Measurements from ENCODE around the gene HDAC7. TPM values are rescaled to one million over a fixed set of nuclear protein-coding genes. Genes with fewer than 3 reads are reported as not detected.

The HDAC7 gene
- total RNA-seq, 2 donors from 2014 or later, result 39.5 to 67.7 TPM

- Histone ChIP-seq H3K36me3 (no peaks in the 10 kb centered on the region), H3K4me3 (no peak overlapping the region), H3K27me3 (replicated peaks; ENCODE audit: insufficient read depth) (no peaks in the 10 kb centered on the region), H3K27ac (no peak overlapping the region), H3K4me1 (replicated peaks) (no peaks in the 10 kb centered on the region), H3K9me3 (no peaks in the 10 kb centered on the region)
- no peak for DNase-seq (ENCODE audit: low spot score)
- TF ChIP-seq CTCF (IDR thresholded peaks at IDR 0.05), result no peak
- no peak for TF ChIP-seq POLR2AphosphoS5 (IDR thresholded peaks at IDR 0.05)
- TF ChIP-seq POLR2A (IDR thresholded peaks at IDR 0.05), result no peak
- intact Hi-C loops (cut with DNase I), result no loop called here
- 87% methylated on average over 2 of the region's 2 CpGs for WGBS
Observed at GRCh38 chr12:47855502-47855901, 35.8 kb upstream of the HDAC7 start.

DNA sequence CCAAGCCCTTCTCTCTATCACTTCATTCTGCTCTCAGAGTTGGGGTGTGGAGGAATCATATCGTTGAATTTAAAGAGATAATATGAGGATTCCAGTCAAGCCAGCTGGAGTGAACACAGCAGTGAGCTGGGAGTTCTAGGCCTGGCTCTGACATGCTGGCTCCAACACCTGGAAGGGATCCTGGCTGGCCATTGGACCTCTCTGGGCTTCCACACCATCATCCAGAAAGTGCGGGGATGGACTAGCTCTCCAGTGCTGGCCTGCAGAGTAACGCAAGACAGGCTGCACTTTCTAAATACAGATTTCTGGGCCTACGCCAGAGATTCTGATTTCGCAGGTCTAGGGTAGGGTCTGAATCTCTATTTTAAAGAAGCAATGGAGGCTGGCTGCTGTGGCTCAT, 34.8 kb upstream of the HDAC7 start:
- H3K4me1 ChIP-seq (replicated peaks), result no peaks in the 10 kb centered on the region
- WGBS, result 97% methylated on average over 5 of the region's 5 CpGs

DNA sequence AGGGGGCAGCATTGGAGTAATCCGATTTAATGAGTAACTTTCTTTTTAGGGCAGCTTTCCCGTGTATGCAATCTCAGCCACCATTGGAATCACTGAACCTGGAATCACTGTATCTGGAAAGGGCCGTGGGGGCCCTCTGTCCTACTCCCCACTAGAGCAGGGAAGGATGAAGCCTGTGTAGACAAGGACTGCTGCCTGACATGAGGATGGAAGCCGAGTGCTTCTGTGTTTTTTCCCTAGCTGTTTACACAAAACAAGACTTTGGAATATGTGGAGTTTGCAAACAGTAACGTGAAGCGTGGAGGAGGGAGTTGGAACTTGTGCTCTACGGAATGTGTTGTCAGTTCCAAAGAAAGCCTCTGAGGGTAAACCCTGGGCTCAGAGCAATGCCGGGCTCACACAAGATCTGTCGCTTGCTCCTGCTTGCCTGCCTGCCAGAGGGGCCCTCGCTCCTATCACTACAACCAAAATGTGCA, 32.4 kb upstream of the HDAC7 start:
- Histone ChIP-seq H3K9me3 (no peaks in the 10 kb centered on the region), H3K4me3 (no peak overlapping the region), H3K36me3 (no peaks in the 10 kb centered on the region), H3K27me3 (replicated peaks; ENCODE audit: insufficient read depth) (no peaks in the 10 kb centered on the region), H3K4me1 (replicated peaks) (no peaks in the 10 kb centered on the region), H3K27ac (no peak overlapping the region)
- no peak for DNase-seq (ENCODE audit: low spot score)
- TF ChIP-seq POLR2A (IDR thresholded peaks at IDR 0.05), result no peak
- TF ChIP-seq CTCF (IDR thresholded peaks at IDR 0.05), result no peak
- no peak for TF ChIP-seq POLR2AphosphoS5 (IDR thresholded peaks at IDR 0.05)
- WGBS, result 41% methylated on average over 10 of the region's 10 CpGs
- intact Hi-C loops (cut with DNase I), result no loop called here

More for the DNA sequence above, 34.8 kb upstream of the HDAC7 start:
- Histone ChIP-seq H3K4me3 (no peak overlapping the region), H3K9me3 (no peaks in the 10 kb centered on the region), H3K27ac (no peak overlapping the region), H3K27me3 (replicated peaks; ENCODE audit: insufficient read depth) (no peaks in the 10 kb centered on the region), H3K36me3 (no peaks in the 10 kb centered on the region)
- TF ChIP-seq POLR2AphosphoS5 (IDR thresholded peaks at IDR 0.05) (no peak), POLR2A (IDR thresholded peaks at IDR 0.05) (no peak), CTCF (IDR thresholded peaks at IDR 0.05) (no peak)
- DNase-seq (ENCODE audit: low spot score), result no peak
- intact Hi-C loops (cut with DNase I), result no loop called here

GRCh38 chr12:47851303-47851952, 31.7 kb upstream of the HDAC7 start:
- 76% methylated on average over 3 of the region's 3 CpGs for WGBS
- no peaks in the 10 kb centered on the region for H3K36me3 ChIP-seq
- intact Hi-C loops (cut with DNase I), result no loop called here

More at GRCh38 chr12:47851303-47851952, 31.7 kb upstream of the HDAC7 start:
- H3K9me3 ChIP-seq, result no peaks in the 10 kb centered on the region
- no peaks in the 10 kb centered on the region for H3K4me1 ChIP-seq (replicated peaks)
- TF ChIP-seq POLR2AphosphoS5 (IDR thresholded peaks at IDR 0.05) (no peak), POLR2A (IDR thresholded peaks at IDR 0.05) (no peak), CTCF (IDR thresholded peaks at IDR 0.05) (no peak)
- H3K27ac ChIP-seq, result no peak overlapping the region
- no peak for DNase-seq (ENCODE audit: low spot score)
- H3K4me3 ChIP-seq, result no peak overlapping the region
- no peaks in the 10 kb centered on the region for H3K27me3 ChIP-seq (replicated peaks; ENCODE audit: insufficient read depth)

Measured in prostate gland (tissue), 2 donors.